ENCODE measurements around the gene PRSS36.

Gene PRSS36

GRCh38 chr16:31094424-31095120, 55.3 kb downstream of the PRSS36 start, which contains the start of gene VKORC1:
TSS of gene VKORC1 (minus strand) at chr16:31094797. CDS start at chr16:31094729, 68 bp downstream.
- peak; percentile 38 to 79 for DNase-seq

GRCh38 chr16:31094088-31094423, 55.8 kb downstream of the PRSS36 start:
- DNase-seq = no peak

GRCh38 chr16:31093132-31093703, 56.6 kb downstream of the PRSS36 start:
- no peak for DNase-seq

GRCh38 chr16:31092330-31092729, 57.5 kb downstream of the PRSS36 start:
- DNase-seq = no peak

GRCh38 chr16:31090540-31090939, 59.3 kb downstream of the PRSS36 start:
- DNase-seq = no peak

GRCh38 chr16:31089199-31089598, 60.7 kb downstream of the PRSS36 start:
- DNase-seq = no peak

All from NCI-H187 (cell line).